ENCODE data around the gene CAPRIN1.
A peak's percentile ranks its signal among the peaks of the same experiment; 100 is the strongest.

Gene CAPRIN1, protein sequence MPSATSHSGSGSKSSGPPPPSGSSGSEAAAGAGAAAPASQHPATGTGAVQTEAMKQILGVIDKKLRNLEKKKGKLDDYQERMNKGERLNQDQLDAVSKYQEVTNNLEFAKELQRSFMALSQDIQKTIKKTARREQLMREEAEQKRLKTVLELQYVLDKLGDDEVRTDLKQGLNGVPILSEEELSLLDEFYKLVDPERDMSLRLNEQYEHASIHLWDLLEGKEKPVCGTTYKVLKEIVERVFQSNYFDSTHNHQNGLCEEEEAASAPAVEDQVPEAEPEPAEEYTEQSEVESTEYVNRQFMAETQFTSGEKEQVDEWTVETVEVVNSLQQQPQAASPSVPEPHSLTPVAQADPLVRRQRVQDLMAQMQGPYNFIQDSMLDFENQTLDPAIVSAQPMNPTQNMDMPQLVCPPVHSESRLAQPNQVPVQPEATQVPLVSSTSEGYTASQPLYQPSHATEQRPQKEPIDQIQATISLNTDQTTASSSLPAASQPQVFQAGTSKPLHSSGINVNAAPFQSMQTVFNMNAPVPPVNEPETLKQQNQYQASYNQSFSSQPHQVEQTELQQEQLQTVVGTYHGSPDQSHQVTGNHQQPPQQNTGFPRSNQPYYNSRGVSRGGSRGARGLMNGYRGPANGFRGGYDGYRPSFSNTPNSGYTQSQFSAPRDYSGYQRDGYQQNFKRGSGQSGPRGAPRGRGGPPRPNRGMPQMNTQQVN

GRCh38 chr11:34051349-34052035, at the start of gene CAPRIN1:
Gene CAPRIN1 (plus strand): TSS chr11:34051731. CDS start chr11:34052421, 690 bp downstream.
- Histone ChIP-seq H3K36me3 (peaks cover 44% of the 10 kb centered on the region), H3K9me3 (ENCODE audit: severe bottlenecking) (no peaks in the 10 kb centered on the region), H3K4me3 (ENCODE audit: low read depth, low read length) (peak within 1 kb of the TSS; percentile 99), H3K27ac (peak within 1 kb of the TSS; percentile 100), H3K27me3 (ENCODE audit: insufficient read depth, low read depth, severe bottlenecking) (no peaks in the 10 kb centered on the region)
- DNase-seq = peak; percentile 97
- TF ChIP-seq, protein P1, sequence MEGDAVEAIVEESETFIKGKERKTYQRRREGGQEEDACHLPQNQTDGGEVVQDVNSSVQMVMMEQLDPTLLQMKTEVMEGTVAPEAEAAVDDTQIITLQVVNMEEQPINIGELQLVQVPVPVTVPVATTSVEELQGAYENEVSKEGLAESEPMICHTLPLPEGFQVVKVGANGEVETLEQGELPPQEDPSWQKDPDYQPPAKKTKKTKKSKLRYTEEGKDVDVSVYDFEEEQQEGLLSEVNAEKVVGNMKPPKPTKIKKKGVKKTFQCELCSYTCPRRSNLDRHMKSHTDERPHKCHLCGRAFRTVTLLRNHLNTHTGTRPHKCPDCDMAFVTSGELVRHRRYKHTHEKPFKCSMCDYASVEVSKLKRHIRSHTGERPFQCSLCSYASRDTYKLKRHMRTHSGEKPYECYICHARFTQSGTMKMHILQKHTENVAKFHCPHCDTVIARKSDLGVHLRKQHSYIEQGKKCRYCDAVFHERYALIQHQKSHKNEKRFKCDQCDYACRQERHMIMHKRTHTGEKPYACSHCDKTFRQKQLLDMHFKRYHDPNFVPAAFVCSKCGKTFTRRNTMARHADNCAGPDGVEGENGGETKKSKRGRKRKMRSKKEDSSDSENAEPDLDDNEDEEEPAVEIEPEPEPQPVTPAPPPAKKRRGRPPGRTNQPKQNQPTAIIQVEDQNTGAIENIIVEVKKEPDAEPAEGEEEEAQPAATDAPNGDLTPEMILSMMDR (IDR thresholded peaks at IDR 0.05; ENCODE audit: low read depth, low read length) = no peak

DNA sequence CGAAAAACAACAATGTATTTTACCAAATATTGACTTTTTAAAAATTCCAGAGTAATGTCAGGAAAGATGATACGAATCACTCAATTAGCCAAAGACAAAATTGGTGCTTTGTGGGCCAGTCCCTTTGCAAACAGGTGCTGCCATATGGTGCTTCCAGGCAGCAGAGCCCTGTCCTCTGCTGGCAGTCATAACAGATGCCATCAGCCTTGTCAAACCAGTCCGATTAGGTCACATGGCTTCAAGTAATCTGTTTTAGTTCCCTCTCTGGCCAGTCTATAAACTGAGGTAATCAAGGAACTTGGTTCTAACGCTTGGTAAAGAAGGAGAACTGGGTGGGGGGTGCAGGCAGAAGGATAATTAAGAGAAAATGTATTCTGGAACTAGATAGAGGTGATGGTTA, 49.1 kb upstream of the CAPRIN1 start:
- H3K27me3 ChIP-seq (ENCODE audit: insufficient read depth, low read depth, severe bottlenecking) = no peaks in the 10 kb centered on the region
- H3K4me3 ChIP-seq (ENCODE audit: low read depth, low read length) = no peak overlapping the region
- TF ChIP-seq, protein P1 (IDR thresholded peaks at IDR 0.05; ENCODE audit: low read depth, low read length) = no peak
- no peak overlapping the region for H3K27ac ChIP-seq
- no peaks in the 10 kb centered on the region for H3K9me3 ChIP-seq (ENCODE audit: severe bottlenecking)
- no peaks in the 10 kb centered on the region for H3K36me3 ChIP-seq
- peak; percentile 53 for DNase-seq

DNA sequence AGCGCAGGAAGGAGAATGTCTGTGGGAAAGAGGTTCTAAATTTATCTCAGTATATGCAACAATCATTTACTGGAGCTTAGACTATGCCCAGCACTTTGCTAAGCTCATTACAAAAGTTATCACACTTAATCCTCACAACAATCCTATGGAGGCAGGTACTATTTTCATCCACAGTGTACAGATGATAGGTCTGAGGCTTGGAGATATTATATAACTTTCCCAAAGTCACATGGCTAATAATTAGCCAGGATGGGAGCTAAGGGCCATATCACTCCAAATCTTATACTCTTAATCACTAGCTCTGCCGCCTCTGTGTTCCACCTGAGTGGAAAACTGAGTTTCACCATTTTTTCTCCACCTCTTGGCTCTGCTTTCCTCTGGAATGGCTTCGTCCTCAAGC, 47.3 kb upstream of the CAPRIN1 start:
- TF ChIP-seq, protein P1 (IDR thresholded peaks at IDR 0.05; ENCODE audit: low read depth, low read length) = no peak
- H3K27me3 ChIP-seq (ENCODE audit: insufficient read depth, low read depth, severe bottlenecking) = no peaks in the 10 kb centered on the region

DNA sequence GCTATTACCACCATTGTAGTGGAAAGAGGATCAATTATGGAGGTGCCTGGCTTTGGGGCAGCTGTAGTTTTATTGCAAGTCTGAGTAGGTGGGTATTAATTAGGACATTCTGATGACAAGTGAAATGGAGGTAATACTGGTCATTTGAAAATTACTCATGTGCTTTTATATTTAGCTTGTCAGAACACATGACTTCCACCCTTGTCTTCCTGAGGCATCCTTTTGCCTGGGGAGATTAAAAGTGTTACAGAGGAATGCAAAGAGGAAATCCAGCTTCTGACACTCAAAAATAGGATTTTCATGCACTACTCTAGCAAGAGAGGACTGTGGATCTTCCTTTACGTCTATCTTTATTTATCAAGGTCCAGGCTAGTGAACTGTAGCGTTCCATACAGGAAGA, 44.7 kb upstream of the CAPRIN1 start:
- no peak for DNase-seq
- Histone ChIP-seq H3K9me3 (ENCODE audit: severe bottlenecking) (no peaks in the 10 kb centered on the region), H3K4me3 (ENCODE audit: low read depth, low read length) (no peak overlapping the region), H3K36me3 (no peaks in the 10 kb centered on the region), H3K27me3 (ENCODE audit: insufficient read depth, low read depth, severe bottlenecking) (no peaks in the 10 kb centered on the region), H3K27ac (no peak overlapping the region)
- TF ChIP-seq, protein P1 (IDR thresholded peaks at IDR 0.05; ENCODE audit: low read depth, low read length) = no peak

More for the DNA sequence above, 47.3 kb upstream of the CAPRIN1 start:
- no peak overlapping the region for H3K4me3 ChIP-seq (ENCODE audit: low read depth, low read length)
- no peak overlapping the region for H3K27ac ChIP-seq
- no peak for DNase-seq
- no peaks in the 10 kb centered on the region for H3K9me3 ChIP-seq (ENCODE audit: severe bottlenecking)
- no peaks in the 10 kb centered on the region for H3K36me3 ChIP-seq

GRCh38 chr11:34012734-34013133, 38.8 kb upstream of the CAPRIN1 start:
- no peaks in the 10 kb centered on the region for H3K27me3 ChIP-seq (ENCODE audit: insufficient read depth, low read depth, severe bottlenecking)
- no peaks in the 10 kb centered on the region for H3K9me3 ChIP-seq (ENCODE audit: severe bottlenecking)
- no peak overlapping the region for H3K4me3 ChIP-seq (ENCODE audit: low read depth, low read length)
- no peaks in the 10 kb centered on the region for H3K36me3 ChIP-seq
- H3K27ac ChIP-seq = no peak overlapping the region
- DNase-seq = no peak
- TF ChIP-seq, protein P1 (IDR thresholded peaks at IDR 0.05; ENCODE audit: low read depth, low read length) = no peak

Measured in WERI-Rb-1 (cell line).